ENCODE data around the gene ZNF225.
"Not testable (repeated sequence)": the region's sequence is repeated elsewhere in the genome, so short reads cannot be mapped to it uniquely, and the experiment has no call there.

The ZNF225 gene

GRCh38 chr19:44113138-44113783 is at the start of gene ZNF225:
TSS of gene ZNF225 (plus strand) at chr19:44113399. CDS start at chr19:44115828, 2,429 bp downstream.
- DNase-seq: peak; percentile 98 to 99

GRCh38 chr19:44066305-44066704 is 46.9 kb upstream of the ZNF225 start:
- DNase-seq: no peak

DNA sequence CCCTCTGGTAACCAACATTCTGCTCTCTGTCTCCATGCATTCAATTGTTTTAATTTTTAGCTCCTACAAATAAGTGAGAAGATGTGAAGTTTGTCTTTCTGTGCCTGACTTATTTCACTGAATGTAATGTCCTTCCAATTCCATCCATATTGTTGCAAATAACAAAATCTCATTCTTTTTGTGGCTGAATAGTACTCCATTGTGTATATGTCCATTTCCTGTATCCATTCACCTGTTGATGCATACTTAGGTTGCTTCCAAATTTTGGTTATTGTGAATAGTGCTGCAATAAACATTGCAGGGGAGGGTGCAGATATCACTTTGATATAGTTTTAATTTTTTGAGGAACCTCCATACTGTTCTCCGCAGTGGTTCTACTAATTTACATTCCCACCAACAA is 43.8 kb upstream of the ZNF225 start:
- no peak for DNase-seq

GRCh38 chr19:44071824-44072542 is 41.2 kb upstream of the ZNF225 start, which contains the start of gene ZNF284:
TSS of gene ZNF284 (plus strand) at chr19:44072159. CDS start at chr19:44076390, 4,231 bp downstream.
- DNase-seq: peak; percentile 90 to 93

DNA sequence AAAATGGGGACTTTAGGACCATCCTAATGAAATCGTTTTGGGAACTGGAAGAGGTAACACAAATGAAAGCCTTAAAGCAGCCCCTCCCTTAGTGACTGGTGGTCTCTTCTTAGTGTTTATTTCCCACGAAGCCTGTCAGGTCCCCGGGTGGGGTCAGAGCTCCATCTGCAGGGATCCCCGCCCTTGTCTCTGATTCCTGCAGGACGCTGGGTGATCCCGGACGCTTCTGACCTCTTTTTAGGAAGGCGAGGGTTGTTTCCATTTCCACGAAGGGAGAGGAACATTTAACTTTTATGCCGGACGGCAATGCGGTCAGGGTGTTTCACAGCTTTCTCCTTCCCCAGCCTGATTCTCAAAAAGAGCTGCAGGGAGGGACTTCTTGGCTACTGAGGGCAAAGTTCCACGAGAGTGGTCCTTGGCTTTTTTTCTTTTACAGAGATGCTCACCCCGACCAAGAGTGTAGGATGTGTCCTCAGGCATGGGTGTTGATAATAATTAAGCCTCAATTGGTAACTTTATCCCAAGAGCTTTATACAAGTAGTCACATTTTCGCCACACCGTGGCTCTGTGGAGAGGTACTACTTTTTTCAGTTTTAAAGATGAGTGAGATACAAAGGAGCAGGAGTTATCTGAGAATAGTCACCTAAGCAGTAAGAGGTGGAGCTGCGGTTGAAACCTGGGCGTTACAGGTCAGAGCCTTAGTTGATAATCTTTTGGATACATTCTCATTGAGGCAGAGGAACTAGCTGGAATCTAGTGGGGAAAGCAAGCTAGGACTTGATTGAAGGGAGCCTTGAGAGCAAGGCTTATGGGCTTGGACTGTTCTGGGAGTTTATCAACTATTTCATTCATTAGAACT is 40.4 kb upstream of the ZNF225 start:
- no peak for DNase-seq

GRCh38 chr19:44076325-44076724 is 36.9 kb upstream of the ZNF225 start:
- DNase-seq: no peak

DNA sequence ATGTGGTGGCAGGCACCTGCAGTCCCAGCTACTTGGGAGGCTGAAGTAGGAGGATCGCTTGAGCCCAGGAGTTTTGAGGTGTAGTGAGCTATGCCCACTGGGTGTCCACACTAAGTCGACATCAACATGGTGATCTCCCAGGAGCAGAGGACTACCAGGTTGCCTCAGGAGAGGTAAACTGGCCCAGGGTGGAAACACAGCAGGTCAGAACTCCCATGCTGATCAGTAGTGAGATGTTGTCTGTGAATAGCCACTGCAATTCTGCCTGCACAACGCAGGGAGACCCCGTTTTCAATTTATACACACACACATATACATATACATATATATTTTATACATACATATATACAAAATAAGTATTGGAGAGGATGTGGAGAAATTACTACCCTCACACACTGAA is 21.1 kb upstream of the ZNF225 start:
- no peak for DNase-seq

DNA sequence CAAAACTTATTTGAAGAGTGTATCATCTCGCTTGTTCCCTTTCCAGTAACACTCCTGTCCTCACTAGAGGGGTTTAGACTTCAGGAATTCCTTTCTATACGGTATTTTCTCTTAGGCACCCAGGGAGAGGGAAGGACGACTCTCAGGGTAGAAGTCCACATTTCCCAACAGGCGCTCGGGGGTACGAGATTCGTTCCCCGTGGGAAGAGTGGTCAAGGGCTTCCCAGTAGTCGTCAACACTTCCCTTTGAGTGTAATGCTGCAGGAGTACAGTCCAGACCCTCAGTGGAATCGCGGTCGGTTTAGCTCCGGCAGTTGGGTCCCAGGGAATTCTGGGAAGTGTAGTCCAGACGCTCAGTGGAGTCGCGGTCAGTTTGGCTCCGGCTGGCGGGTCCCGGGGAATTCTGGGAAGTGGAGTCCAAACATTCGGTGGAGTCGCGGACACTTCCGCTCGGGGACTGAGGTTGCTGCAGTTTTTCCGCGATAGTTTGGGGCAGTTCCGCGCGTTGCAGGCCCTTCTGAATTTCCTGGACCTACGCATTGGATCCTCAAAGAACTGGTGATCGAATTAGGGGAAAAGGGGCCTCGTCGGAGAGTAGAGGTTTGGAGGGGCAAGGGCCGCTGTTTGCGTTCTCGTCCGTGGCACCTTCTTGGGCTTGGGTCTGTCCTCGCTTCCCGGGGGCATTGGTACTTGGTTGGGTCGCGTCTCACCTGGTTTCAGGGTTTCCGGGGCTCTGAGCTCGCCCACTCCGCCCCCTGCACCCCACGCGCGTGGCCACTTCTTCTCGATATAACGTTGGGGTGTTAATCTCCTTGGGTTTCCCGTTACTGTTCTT is 19.1 kb upstream of the ZNF225 start, which contains the start of gene ZNF224:
Gene ZNF224 (plus strand): TSS at position 431 of the 835 bp plus-strand sequence. CDS start 3,513 bp downstream, outside the sequence.
- peak; percentile 94 to 97 for DNase-seq

DNA sequence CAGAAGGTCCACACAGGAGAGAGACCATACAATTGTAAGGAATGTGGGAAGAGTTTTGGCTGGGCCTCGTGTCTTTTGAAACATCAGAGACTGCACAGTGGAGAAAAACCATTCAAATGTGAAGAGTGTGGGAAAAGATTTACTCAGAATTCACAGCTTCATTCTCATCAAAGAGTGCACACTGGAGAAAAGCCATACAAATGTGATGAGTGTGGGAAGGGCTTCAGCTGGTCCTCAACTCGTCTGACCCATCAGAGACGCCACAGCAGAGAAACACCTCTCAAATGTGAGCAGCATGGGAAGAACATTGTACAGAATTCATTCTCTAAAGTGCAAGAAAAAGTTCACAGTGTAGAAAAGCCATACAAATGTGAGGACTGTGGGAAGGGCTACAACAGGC is 5.4 kb upstream of the ZNF225 start:
- no peak for DNase-seq

DNA sequence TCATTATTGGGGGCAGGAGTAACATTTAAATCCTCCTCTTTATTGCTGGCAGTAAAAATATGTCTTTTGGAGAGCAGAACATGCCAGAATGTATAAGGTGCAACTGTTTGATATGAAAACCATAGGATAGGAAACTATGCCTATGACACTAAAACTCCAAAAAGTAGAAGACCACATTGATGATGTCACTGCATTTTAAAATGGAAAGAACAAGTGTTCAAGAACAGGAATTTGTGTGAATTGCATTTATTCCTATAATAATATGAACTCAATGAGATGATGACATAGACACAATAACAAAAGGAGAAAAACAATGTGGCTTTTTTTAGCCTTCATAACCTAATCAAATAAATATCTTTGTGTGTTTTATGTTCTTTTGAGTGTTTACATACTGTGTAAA is 3.7 kb upstream of the ZNF225 start:
- DNase-seq: no peak

- no peak for DNase-seq
These were observed 1.2 kb upstream of the ZNF225 start for GRCh38 chr19:44111910-44112463.

DNA sequence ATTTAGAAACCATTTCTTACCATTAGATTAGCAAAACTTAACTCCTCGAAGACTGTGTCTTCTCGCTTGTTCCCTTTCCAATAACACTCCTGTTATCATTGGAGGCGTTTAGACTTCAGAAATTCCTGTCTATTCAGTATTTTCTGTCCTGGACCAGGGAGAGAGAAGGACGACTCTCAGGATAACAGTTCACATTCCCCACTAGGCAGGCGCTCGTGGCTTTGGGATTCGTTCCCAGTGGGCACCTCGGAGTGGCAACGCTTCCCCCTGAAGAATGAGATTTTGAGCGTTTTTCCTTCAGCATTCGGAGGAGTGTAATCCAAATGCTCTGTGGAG is 429 bp upstream of the ZNF225 start:
- DNase-seq: no peak

- no peak for DNase-seq
These were observed 688 bp downstream of the ZNF225 start for GRCh38 chr19:44113784-44114390.

DNA sequence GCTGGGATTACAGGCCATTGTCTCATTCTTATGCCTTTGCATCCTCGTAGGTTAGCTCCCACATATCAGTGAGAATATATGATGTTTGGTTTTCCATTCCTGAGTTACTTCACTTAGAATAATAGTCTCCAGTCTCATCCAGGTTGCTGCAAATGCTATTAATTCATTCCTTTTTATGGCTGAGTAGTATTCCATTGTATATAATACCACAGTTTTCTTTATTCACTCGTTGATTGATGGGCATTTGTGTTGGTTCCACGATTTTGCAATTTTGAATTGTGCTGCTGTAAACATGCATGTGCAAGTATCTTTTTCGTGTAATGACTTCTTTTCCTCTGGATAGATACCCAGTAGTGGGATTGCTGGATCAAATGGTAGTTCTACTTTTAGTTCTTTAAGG is 8.0 kb downstream of the ZNF225 start:
- not testable (repeated sequence) for DNase-seq

DNA sequence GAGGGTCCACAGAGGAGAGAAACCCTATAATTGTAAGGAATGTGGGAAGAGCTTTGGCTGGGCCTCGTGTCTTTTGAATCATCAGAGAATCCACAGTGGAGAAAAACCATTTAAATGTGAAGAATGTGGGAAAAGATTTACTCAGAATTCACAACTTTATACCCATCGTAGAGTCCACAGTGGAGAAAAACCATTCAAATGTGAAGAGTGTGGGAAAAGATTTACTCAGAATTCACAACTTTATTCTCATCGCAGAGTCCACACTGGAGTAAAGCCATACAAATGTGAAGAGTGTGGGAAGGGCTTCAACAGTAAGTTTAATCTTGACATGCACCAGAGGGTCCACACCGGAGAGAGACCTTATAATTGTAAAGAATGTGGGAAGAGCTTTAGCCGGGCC is 18.8 kb downstream of the ZNF225 start:
- no peak for DNase-seq

DNA sequence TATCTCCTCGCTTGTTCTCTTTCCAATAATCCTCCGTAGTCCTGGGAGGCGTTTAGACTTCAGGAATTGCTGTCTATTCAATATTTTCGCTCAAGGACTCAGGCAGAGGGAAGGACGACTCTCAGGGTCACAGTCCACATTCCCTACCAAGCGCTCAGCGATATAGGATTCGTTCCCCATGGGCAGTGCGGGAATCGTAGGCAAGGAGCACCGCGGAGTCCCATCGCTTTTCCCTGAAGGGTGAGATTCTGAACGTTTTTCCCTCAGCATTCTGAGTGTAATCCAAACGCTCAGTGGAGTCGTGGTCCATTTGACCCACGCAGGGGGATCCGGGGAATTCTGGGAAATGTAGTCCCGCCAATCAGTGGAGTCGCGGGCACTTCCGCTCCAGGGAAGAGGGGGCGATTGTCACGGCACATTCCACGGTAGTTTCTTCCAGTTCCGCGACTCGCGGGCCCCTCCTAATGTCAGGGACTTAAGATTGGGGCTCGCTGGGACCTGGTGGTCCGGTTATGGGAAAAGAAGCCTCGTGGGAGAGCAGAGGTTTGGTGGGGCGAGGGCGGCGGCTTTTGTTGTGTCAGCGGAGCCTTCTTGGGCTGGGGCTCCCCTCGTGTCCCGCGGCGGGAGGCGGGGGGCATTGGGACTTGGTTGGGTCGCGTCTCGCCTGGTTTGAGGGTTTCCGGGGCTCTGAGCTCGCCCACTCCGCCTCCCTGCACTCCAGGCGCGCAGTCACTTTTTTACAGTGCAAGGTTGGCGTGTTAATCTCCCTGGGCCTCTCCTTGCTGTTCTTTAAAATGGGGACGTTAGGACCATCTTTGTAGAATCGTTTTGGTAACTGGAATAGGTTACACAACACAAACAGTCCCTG is 28.2 kb downstream of the ZNF225 start, which contains the start of gene ZNF234:
Gene ZNF234 (plus strand): TSS at position 364 of the 868 bp plus-strand sequence. CDS start 3,079 bp downstream, outside the sequence.
- DNase-seq: peak; percentile 80 to 84

GRCh38 chr19:44142059-44142433 is 28.8 kb downstream of the ZNF225 start:
- DNase-seq: peak in 1 of 2 experiments; percentile 4

DNA sequence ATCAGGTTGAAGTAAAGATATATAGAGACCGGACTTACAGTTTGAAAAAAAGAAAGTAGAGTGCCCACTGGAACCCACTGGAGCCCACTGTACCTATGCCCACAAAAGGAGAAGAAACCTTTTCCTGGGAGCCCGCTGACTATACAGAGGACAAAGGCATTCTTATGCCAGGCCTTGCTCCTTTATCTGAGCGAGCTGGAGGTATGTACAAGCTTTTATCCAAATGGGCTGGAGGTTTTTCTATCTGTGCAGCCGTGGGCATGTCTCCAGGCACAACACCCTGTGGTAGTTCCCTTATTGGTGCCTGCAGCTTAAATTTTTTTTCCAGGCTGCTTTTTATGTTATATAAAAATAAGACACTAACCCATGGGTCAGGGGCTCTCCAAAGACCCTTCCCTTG is 36.6 kb downstream of the ZNF225 start:
- no peak for DNase-seq

GRCh38 chr19:44151491-44151890 is 38.3 kb downstream of the ZNF225 start:
- no peak for DNase-seq

GRCh38 chr19:44156475-44156874 is 43.3 kb downstream of the ZNF225 start:
- DNase-seq: no peak

DNA sequence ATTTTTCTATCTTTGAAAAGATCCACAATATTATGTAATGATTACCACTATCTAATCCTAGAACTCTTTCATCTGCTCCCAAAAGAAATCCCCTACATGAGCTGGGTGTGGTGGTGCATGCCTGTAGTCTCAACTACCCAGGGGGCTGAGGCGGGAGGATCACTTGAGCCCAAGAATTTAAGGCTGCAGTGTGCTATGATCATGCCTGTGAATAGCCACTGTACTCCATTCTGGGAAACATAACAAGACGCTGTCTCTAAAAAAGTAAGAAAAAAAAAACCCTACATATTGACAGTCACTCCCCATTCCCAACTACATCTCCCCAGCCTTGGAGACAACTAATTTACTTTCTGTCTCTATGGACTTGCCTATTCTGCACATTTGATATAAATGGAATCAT is 50.6 kb downstream of the ZNF225 start:
- DNase-seq: no peak
